ENCODE measurements around the gene ZNF618. TPM values are rescaled to one million over a fixed set of nuclear protein-coding genes. Genes with fewer than 3 reads are reported as not detected.

ZNF618 gene
- total RNA-seq, 4 donors from 2014 or later, result 2.9 to 5.8 (median 4.2) TPM

DNA sequence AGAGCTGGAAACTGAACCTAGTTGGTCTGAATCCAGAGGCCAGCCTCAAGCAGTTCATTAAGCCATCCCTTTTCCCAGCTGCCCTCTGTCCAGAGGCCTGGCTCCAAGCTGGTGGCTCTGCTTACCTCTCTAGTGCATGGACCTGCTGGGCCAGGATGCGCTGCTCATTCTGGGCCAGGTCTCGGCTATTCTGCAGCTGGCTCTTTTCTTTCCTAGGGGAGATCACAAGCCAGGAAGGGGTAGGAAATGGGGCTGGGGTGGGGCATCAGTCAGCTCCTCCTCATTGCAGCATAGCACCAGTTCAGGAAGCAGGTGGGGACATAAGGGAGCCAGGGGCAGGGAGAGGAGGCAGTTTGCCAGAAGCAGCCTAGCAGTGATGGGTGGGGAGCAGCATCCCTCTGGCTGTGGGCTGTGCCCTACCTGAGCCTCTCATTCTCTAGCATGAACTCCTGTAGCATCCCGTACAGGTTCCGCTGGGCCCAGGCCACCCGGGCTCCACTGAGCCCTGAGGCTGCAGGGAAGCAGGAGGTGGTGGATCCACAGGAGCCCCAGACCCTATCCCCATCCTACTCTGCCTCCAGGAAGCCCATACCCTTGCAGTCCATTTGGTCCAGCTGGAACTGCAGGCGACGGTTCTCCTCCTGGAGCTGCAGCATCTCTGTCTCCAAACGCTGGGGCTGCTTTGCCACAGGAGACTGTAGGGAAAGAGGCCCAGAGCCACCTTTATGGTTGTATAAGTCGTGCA, 217.8 kb downstream of the ZNF618 start:
- Histone ChIP-seq H3K4me3 (no peak overlapping the region), H3K27ac (no peak overlapping the region), H3K36me3 (no peaks in the 10 kb centered on the region), H3K9me3 (no peaks in the 10 kb centered on the region), H3K27me3 (peaks cover 13% of the 10 kb centered on the region), H3K4me1 (peaks cover 16% of the 10 kb centered on the region)
- peak; percentile 49 to 58 for DNase-seq (ENCODE audit: low spot score in 2 of 2)
- TF ChIP-seq EP300 (IDR thresholded peaks at IDR 0.05) (no peak), POLR2AphosphoS5 (IDR thresholded peaks at IDR 0.05) (no peak), CTCF (IDR thresholded peaks at IDR 0.05) (no peak)
- WGBS, result 67% methylated on average over 1 of the region's 9 CpGs

- Histone ChIP-seq H3K4me1 (peaks cover 17% of the 10 kb centered on the region), H3K27ac (no peak overlapping the region), H3K36me3 (no peaks in the 10 kb centered on the region), H3K4me3 (no peak overlapping the region), H3K9me3 (no peaks in the 10 kb centered on the region), H3K27me3 (peaks cover 15% of the 10 kb centered on the region)
- peak in 1 of 2 donors; percentile 43 for DNase-seq (ENCODE audit: low spot score in 2 of 2)
- TF ChIP-seq POLR2A (IDR thresholded peaks at IDR 0.05), result no peak
- no peak for TF ChIP-seq POLR2AphosphoS5 (IDR thresholded peaks at IDR 0.05)
- TF ChIP-seq EP300 (IDR thresholded peaks at IDR 0.05), result no peak
- TF ChIP-seq CTCF (IDR thresholded peaks at IDR 0.05), result no peak
- 100% methylated on average over 1 of the region's 12 CpGs for WGBS
These were observed 218.9 kb downstream of the ZNF618 start for GRCh38 chr9:114094971-114095370.

DNA sequence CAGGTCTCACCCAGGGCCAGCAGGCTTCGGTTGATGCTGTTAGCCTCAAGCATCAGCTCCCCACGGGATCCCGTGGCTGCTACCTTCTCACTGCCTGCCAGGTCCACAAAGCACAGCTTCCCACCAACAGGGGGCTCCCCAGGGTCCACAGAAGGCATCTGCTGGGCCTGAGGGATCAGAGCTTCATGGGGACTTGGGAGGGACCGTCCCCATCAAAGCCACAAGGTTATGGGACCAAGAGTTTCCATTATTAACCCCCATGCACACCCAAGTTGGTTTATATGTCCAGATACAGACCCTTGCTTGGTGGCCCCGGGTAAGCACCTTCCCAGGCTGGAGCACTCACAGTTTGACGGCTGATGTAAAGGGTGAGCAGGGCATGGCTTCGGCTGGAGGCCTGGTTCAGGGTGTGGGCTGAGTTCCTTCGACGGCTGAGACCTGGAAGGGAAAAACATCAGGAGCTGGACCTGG, 220.0 kb downstream of the ZNF618 start:
- peaks cover 15% of the 10 kb centered on the region for H3K27me3 ChIP-seq
- TF ChIP-seq CTCF (IDR thresholded peaks at IDR 0.05), result no peak
- no peak for TF ChIP-seq POLR2A (IDR thresholded peaks at IDR 0.05)
- TF ChIP-seq EP300 (IDR thresholded peaks at IDR 0.05), result no peak
- no peak for TF ChIP-seq POLR2AphosphoS5 (IDR thresholded peaks at IDR 0.05)

GRCh38 chr9:114096866-114097612, 220.9 kb downstream of the ZNF618 start:
- Histone ChIP-seq H3K27me3 (peaks cover 15% of the 10 kb centered on the region), H3K9me3 (no peaks in the 10 kb centered on the region), H3K4me1 (peaks cover 17% of the 10 kb centered on the region), H3K4me3 (no peak overlapping the region), H3K27ac (no peak overlapping the region), H3K36me3 (no peaks in the 10 kb centered on the region)
- 78% methylated on average over 9 of the region's 14 CpGs for WGBS
- TF ChIP-seq POLR2A (IDR thresholded peaks at IDR 0.05) (no peak), EP300 (IDR thresholded peaks at IDR 0.05) (no peak)
- DNase-seq (ENCODE audit: low spot score in 2 of 2), result peak in 1 of 2 donors; percentile 36

More for the DNA sequence above, 220.0 kb downstream of the ZNF618 start:
- H3K27ac ChIP-seq, result no peak overlapping the region
- peaks cover 17% of the 10 kb centered on the region for H3K4me1 ChIP-seq
- peak in 1 of 2 donors; percentile 44 for DNase-seq (ENCODE audit: low spot score in 2 of 2)
- no peak overlapping the region for H3K4me3 ChIP-seq
- no peaks in the 10 kb centered on the region for H3K9me3 ChIP-seq
- H3K36me3 ChIP-seq, result no peaks in the 10 kb centered on the region
- WGBS, result 83% methylated on average over 8 of the region's 9 CpGs

- H3K27ac ChIP-seq, result no peak overlapping the region
- TF ChIP-seq POLR2AphosphoS5 (IDR thresholded peaks at IDR 0.05) (no peak), EP300 (IDR thresholded peaks at IDR 0.05) (no peak), POLR2A (IDR thresholded peaks at IDR 0.05) (no peak), CTCF (IDR thresholded peaks at IDR 0.05) (no peak)
- no peaks in the 10 kb centered on the region for H3K9me3 ChIP-seq
- WGBS, result 11% methylated on average over 16 of the region's 18 CpGs
- peak in 1 of 2 donors; percentile 65 for DNase-seq (ENCODE audit: low spot score in 2 of 2)
- no peaks in the 10 kb centered on the region for H3K36me3 ChIP-seq
- peak overlapping the region; percentile 50 for H3K4me3 ChIP-seq
- peaks cover 15% of the 10 kb centered on the region for H3K27me3 ChIP-seq
- peaks cover 17% of the 10 kb centered on the region for H3K4me1 ChIP-seq
These were observed 221.5 kb downstream of the ZNF618 start for GRCh38 chr9:114097613-114098020.
